PFSK-1 (cell line): ENCODE data around the gene COMP.

Experiments
- FOXP2 ChIP-seq: optimal IDR thresholded peaks from 2 replicates; pipeline ENCODE3; 2011; ENCODE audit warnings: borderline replicate concordance, control low read depth, inconsistent platforms; ENCODE audit not compliant: insufficient read depth; ENCODE audit errors: extremely low read length, extremely low read depth
- POLR2AphosphoS5 ChIP-seq: IDR thresholded peaks from 2 replicates; pipeline ENCODE4 v1.6.1; 2012; ENCODE audit warnings: low read depth, mild to moderate bottlenecking, control low read depth, low read length, moderate library complexity
- REST ChIP-seq, 2 experiments: IDR thresholded peaks; 2 replicates each; pipeline versions ENCODE4 v1.6.1 to v1.8.0; 2011 to 2012; ENCODE audit warnings: low read depth in 2 of 2, low read length in 2 of 2, control low read depth in 1 of 2, inconsistent platforms in 1 of 2, mild to moderate bottlenecking in 1 of 2, moderate library complexity in 1 of 2; ENCODE audit not compliant: insufficient read depth in 1 of 2
- SIN3A ChIP-seq: IDR thresholded peaks from 2 replicates; pipeline ENCODE4 v1.6.1; 2012; ENCODE audit warnings: mild to moderate bottlenecking, low read length, moderate library complexity, borderline replicate concordance; ENCODE audit not compliant: insufficient read depth
- TAF1 ChIP-seq: IDR thresholded peaks from 2 replicates; pipeline ENCODE4 v1.6.1; 2012; ENCODE audit warnings: low read length, control low read depth, borderline replicate concordance; ENCODE audit not compliant: insufficient read depth

Gene COMP

GRCh38 chr19:18743784-18744418 is 47.2 kb downstream of the COMP start:
- TF ChIP-seq SIN3A = no peak
- no peak for TF ChIP-seq FOXP2

GRCh38 chr19:18742838-18743783 is 48.0 kb downstream of the COMP start:
- TF ChIP-seq FOXP2 = peak; percentile 27
- TF ChIP-seq TAF1 = no peak

- no peak for TF ChIP-seq SIN3A
These were observed 48.8 kb downstream of the COMP start for GRCh38 chr19:18742324-18742723.

- TF ChIP-seq SIN3A (no peak), REST (IDR thresholded peaks at IDR 0.05; ENCODE audit: insufficient read depth in 1 of 2, low read depth in 2 of 2, low read length in 2 of 2) (no peak), FOXP2 (no peak), TAF1 (no peak), POLR2AphosphoS5 (no peak)
These were observed 49.7 kb downstream of the COMP start for GRCh38 chr19:18741124-18742121.

GRCh38 chr19:18738961-18739690 is 52.0 kb downstream of the COMP start:
- TF ChIP-seq SIN3A = no peak
- no peak for TF ChIP-seq POLR2AphosphoS5
- no peak for TF ChIP-seq FOXP2
- no peak for TF ChIP-seq TAF1
- TF ChIP-seq REST (IDR thresholded peaks at IDR 0.05; ENCODE audit: insufficient read depth in 1 of 2, low read depth in 2 of 2, low read length in 2 of 2) = no peak

- TF ChIP-seq TAF1 = no peak
- TF ChIP-seq FOXP2 = no peak
- TF ChIP-seq POLR2AphosphoS5 = no peak
- no peak for TF ChIP-seq REST (IDR thresholded peaks at IDR 0.05; ENCODE audit: insufficient read depth in 1 of 2, low read depth in 2 of 2, low read length in 2 of 2)
- TF ChIP-seq SIN3A = no peak
These were observed 53.2 kb downstream of the COMP start for GRCh38 chr19:18737954-18738351.
